DOHH2 (cell line): ENCODE data around the gene FAM20C.

Source experiments
- H3F3A ChIP-seq: fragments of 200-600 bp; sonication (generic), shearing (Covaris generic); 2 replicates; pipeline ENCODE4 v1.6.0; 2016; ENCODE audit warnings: antibody characterized with exemption, mild to moderate bottlenecking; ENCODE audit not compliant: control insufficient read depth, insufficient read depth
- H3K27ac ChIP-seq: fragments of 200-600 bp; sonication (generic); 2 replicates; pipeline ENCODE4 v1.5.1; 2014; ENCODE audit warnings: low read depth, mild to moderate bottlenecking, low read length, moderate library complexity
- H3K27me3 ChIP-seq: fragments of 200-600 bp; sonication (generic); 2 replicates; pipeline ENCODE4 v1.6.1; 2014; ENCODE audit warnings: mild to moderate bottlenecking, low read length, mixed read lengths; ENCODE audit not compliant: control insufficient read depth
- H3K36me3 ChIP-seq: fragments of 200-600 bp; sonication (generic); 2 replicates; pipeline ENCODE4 v1.6.1; 2014; ENCODE audit warnings: mild to moderate bottlenecking, low read length, moderate library complexity, mixed read lengths; ENCODE audit not compliant: control insufficient read depth
- H3K4me1 ChIP-seq: fragments of 200-600 bp; sonication (generic); 2 replicates; pipeline ENCODE4 v1.6.1; 2014; ENCODE audit warnings: mild to moderate bottlenecking, low read length, mixed read lengths; ENCODE audit not compliant: control insufficient read depth
- H3K4me2 ChIP-seq: fragments of 200-600 bp; sonication (generic); 2 replicates; pipeline ENCODE4 v1.6.0; 2014; ENCODE audit warnings: mild to moderate bottlenecking, low read length, moderate library complexity
- H3K4me3 ChIP-seq: fragments of 200-600 bp; sonication (generic); 2 replicates; pipeline ENCODE4 v1.5.1; 2014; ENCODE audit warnings: mild to moderate bottlenecking, low read length, mixed read lengths
- H3K79me2 ChIP-seq: fragments of 200-600 bp; sonication (generic); 2 replicates; pipeline ENCODE4 v1.6.1; 2014; ENCODE audit warnings: mild to moderate bottlenecking, low read length, mixed read lengths; ENCODE audit not compliant: control insufficient read depth
- H3K9me2 ChIP-seq: fragments of 200-600 bp; sonication (generic); replicated peaks from 2 replicates; pipeline ENCODE4 v1.6.1; 2014; ENCODE audit warnings: mild to moderate bottlenecking, low read length, mixed read lengths; ENCODE audit not compliant: control insufficient read depth
- H3K9me3 ChIP-seq: fragments of 200-600 bp; sonication (generic); 2 replicates; pipeline ENCODE4 v1.6.1; 2014; ENCODE audit warnings: antibody characterized with exemption, low read length, mixed read lengths; ENCODE audit not compliant: control insufficient read depth, insufficient read depth
- H4K20me1 ChIP-seq: fragments of 200-600 bp; sonication (generic); 2 replicates; pipeline ENCODE4 v1.6.0; 2014; ENCODE audit warnings: low read depth, mild to moderate bottlenecking, antibody characterized with exemption, low read length, moderate library complexity; ENCODE audit not compliant: control insufficient read depth, insufficient read depth
- CTCF ChIP-seq: fragments of 200-600 bp; sonication (generic); IDR thresholded peaks from one replicate; pipeline ENCODE4 v1.5.1; 2014; ENCODE audit warnings: antibody characterized with exemption, mild to moderate bottlenecking, low read depth, low read length; ENCODE audit not compliant: poor library complexity, severe bottlenecking
- EZH2phosphoT487 ChIP-seq: fragments of 200-600 bp; sonication (generic); IDR thresholded peaks from 2 replicates; pipeline ENCODE4 v1.6.1; 2017; ENCODE audit warnings: borderline replicate concordance, mild to moderate bottlenecking, antibody characterized with exemption, low read length, moderate library complexity, mixed read lengths

FAM20C gene

GRCh38 chr7:195830-196128, 3.4 kb downstream of the FAM20C start:
- Histone ChIP-seq H3K4me1 (no peaks in the 10 kb centered on the region), H3F3A (no peaks in the 10 kb centered on the region), H3K36me3 (no peaks in the 10 kb centered on the region), H4K20me1 (no peaks in the 10 kb centered on the region), H3K4me3 (no peak overlapping the region), H3K27me3 (no peaks in the 10 kb centered on the region), H3K9me3 (peaks cover 6% of the 10 kb centered on the region; the same call in 1 of the 2 replicates), H3K27ac (no peak overlapping the region), H3K79me2 (no peaks in the 10 kb centered on the region), H3K4me2 (no peak overlapping the region), H3K9me2 (no peaks in the 10 kb centered on the region)
- TF ChIP-seq EZH2phosphoT487 (no peak), CTCF (no peak)

DNA sequence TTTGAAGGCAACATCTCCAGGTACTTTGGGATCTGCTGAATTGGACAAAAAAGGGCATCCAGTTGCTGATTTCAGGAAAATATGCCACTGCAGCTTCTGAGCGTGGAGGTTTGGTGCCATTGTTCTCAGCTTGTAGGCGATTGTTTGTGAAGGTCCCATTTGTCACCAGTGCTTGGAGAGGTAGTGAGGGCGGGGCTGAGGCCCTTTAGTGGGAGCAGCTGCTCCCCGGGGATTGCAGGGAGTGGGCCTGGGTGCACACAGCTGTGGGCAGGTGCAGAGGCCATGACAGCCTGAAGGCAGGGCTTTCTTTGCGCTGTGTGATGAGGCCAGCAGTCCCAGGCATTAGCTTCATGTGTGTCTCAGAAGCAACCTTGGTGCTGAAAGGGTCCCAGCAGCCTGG, 3.9 kb downstream of the FAM20C start:
- Histone ChIP-seq H3K27ac (no peak overlapping the region), H3K27me3 (no peaks in the 10 kb centered on the region), H3K4me2 (no peak overlapping the region), H3K4me3 (no peak overlapping the region), H3K4me1 (no peaks in the 10 kb centered on the region), H3F3A (no peaks in the 10 kb centered on the region), H4K20me1 (no peaks in the 10 kb centered on the region), H3K9me2 (no peaks in the 10 kb centered on the region), H3K9me3 (peaks cover 6% of the 10 kb centered on the region; the same call in 1 of the 2 replicates), H3K36me3 (no peaks in the 10 kb centered on the region), H3K79me2 (no peaks in the 10 kb centered on the region)
- TF ChIP-seq CTCF (no peak), EZH2phosphoT487 (no peak)

DNA sequence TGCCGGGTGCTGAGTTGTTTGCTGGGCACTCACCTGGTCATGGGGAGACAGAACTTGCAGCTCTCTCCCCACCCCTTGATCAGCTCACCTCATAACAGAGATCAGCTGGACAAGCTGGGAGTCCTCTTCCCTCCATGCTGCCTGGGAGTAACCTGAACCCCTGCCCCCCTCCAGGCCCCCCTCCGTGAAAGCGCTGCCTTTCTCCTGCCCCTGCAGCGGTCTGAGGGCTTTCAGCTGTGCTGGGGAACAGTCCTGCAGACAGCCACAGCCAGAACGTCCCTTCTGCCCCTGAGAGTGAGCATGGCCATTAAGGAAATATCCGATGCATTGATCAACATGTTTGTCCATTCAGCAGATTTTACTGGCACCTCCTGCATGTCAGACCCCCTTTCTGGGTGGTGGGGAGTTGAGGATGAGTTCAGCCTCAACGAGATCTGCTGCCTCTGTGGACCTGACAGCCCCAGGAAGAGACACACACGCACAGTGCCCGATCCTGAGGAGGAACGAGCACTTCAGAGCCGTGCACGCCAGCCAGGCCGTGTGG, 4.5 kb downstream of the FAM20C start:
- H3K27me3 ChIP-seq: no peaks in the 10 kb centered on the region
- no peaks in the 10 kb centered on the region for H3K4me1 ChIP-seq
- TF ChIP-seq EZH2phosphoT487: no peak
- no peak for TF ChIP-seq CTCF
- H3K79me2 ChIP-seq: no peaks in the 10 kb centered on the region
- H3K36me3 ChIP-seq: no peaks in the 10 kb centered on the region
- H3K27ac ChIP-seq: no peak overlapping the region
- no peak overlapping the region for H3K4me3 ChIP-seq
- H4K20me1 ChIP-seq: no peaks in the 10 kb centered on the region
- H3K4me2 ChIP-seq: no peak overlapping the region
- H3K9me3 ChIP-seq: peaks cover 6% of the 10 kb centered on the region; the same call in 1 of the 2 replicates
- no peaks in the 10 kb centered on the region for H3F3A ChIP-seq
- H3K9me2 ChIP-seq: no peaks in the 10 kb centered on the region
